GM12878 (cell line): ENCODE data around the gene GTPBP6.

ENCODE experiments used
- ESRRA ChIP-seq: IDR thresholded peaks from 2 replicates; pipeline ENCODE4 v1.6.1; 2012; ENCODE audit warnings: mild to moderate bottlenecking, low read length, improper control_type of control experiment
- POLR2AphosphoS2 ChIP-seq: IDR thresholded peaks from 2 replicates; pipeline ENCODE4 v1.6.1; 2011; ENCODE audit warnings: low read depth, mild to moderate bottlenecking, low read length, improper control_type of control experiment, moderate library complexity
- TF ChIP-seq, protein P1 (sequence below), 3 experiments: IDR thresholded peaks in 2 of 3; conservative IDR thresholded peaks in 1 of 3; 2 replicates each; pipeline ENCODE4 v1.5.1; 2011; ENCODE audit warnings: low read depth in 3 of 3, low read length in 3 of 3, mild to moderate bottlenecking in 3 of 3, control low read depth in 2 of 3, moderate library complexity in 2 of 3, inconsistent platforms in 1 of 3, mixed read lengths in 1 of 3; ENCODE audit not compliant: control insufficient read depth in 2 of 3, insufficient read depth in 1 of 3; ENCODE audit errors: extremely low read depth in 1 of 3

DNA sequence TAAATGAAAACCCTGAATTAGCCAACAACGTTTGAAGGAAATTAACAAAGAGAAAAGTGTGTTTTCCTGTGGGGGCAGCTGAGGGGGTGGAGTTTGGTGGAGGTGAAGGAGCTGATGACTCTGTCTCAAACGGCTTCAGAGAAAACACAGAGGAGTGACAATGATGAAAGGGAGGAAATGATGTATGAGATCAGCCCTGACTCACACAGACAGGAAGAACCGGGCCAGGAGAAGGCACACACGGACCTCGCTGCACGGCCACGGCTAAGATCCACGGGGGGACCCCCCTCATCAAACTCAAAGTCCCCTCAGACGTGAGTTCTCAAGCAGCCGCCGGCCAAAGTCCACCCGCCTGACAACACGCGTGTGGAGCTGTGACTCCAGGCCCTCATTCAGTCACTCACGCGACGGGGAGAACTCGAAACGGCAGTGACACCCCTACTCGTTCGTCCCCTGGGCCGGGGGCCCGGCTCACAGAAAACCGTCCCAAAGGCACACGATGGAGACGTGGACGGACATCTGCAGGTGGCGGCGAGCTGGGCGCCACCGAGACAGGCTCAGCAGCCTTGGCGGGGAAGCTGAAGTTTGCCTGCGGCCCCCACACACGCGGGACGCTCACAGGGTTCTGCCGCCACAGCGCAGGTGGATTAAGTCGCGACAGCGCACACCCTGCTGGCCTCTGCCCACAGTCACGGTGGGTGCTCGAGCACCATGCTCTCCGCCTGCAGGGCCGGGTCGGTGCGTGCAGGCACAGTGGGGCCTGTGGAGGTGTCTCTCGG lies 39.3 kb upstream of the GTPBP6 start:
- TF ChIP-seq ESRRA = no peak
- TF ChIP-seq, protein P1, sequence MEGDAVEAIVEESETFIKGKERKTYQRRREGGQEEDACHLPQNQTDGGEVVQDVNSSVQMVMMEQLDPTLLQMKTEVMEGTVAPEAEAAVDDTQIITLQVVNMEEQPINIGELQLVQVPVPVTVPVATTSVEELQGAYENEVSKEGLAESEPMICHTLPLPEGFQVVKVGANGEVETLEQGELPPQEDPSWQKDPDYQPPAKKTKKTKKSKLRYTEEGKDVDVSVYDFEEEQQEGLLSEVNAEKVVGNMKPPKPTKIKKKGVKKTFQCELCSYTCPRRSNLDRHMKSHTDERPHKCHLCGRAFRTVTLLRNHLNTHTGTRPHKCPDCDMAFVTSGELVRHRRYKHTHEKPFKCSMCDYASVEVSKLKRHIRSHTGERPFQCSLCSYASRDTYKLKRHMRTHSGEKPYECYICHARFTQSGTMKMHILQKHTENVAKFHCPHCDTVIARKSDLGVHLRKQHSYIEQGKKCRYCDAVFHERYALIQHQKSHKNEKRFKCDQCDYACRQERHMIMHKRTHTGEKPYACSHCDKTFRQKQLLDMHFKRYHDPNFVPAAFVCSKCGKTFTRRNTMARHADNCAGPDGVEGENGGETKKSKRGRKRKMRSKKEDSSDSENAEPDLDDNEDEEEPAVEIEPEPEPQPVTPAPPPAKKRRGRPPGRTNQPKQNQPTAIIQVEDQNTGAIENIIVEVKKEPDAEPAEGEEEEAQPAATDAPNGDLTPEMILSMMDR (IDR thresholded peaks at IDR 0.05 in 2 of 3, conservative IDR thresholded peaks at IDR 0.05 in 1 of 3; ENCODE audit: control insufficient read depth in 2 of 3, extremely low read depth in 1 of 3, insufficient read depth in 1 of 3, low read depth in 3 of 3, low read length in 3 of 3) = no peak
- TF ChIP-seq POLR2AphosphoS2 = no peak
